ENCODE measurements around the gene ETS2. TPM values are rescaled to one million over a fixed set of nuclear protein-coding genes. Genes with fewer than 3 reads are reported as not detected.

ETS2 gene
- total RNA-seq, 2 donors from 2014 or later = 31.4 to 37.2 TPM

- H3K4me1 ChIP-seq = peaks cover 0 to 7% of the 10 kb centered on the region in 2 donors
- no peak overlapping the region for H3K4me3 ChIP-seq
- H3K36me3 ChIP-seq = no peaks in the 10 kb centered on the region
- H3K27ac ChIP-seq = no peak overlapping the region
- DNase-seq (ENCODE audit: low spot score) = no peak
- TF ChIP-seq CTCF (IDR thresholded peaks at IDR 0.05) = no peak
- no peaks in the 10 kb centered on the region for H3K27me3 ChIP-seq
- no peaks in the 10 kb centered on the region for H3K9me3 ChIP-seq
Observed at GRCh38 chr21:38847556-38847955, 41.8 kb downstream of the ETS2 start.

GRCh38 chr21:38848187-38848609 lies 42.5 kb downstream of the ETS2 start:
- Histone ChIP-seq H3K9me3 (no peaks in the 10 kb centered on the region), H3K4me1 (peaks cover 0 to 7% of the 10 kb centered on the region in 2 donors), H3K27me3 (no peaks in the 10 kb centered on the region), H3K36me3 (no peaks in the 10 kb centered on the region), H3K27ac (no peak overlapping the region), H3K4me3 (no peak overlapping the region)
- no peak for TF ChIP-seq CTCF (IDR thresholded peaks at IDR 0.05)
- DNase-seq (ENCODE audit: low spot score) = no peak

- Histone ChIP-seq H3K27me3 (no peaks in the 10 kb centered on the region), H3K27ac (no peak overlapping the region), H3K4me3 (no peak overlapping the region), H3K36me3 (no peaks in the 10 kb centered on the region), H3K9me3 (no peaks in the 10 kb centered on the region), H3K4me1 (peaks cover 0 to 7% of the 10 kb centered on the region in 2 donors)
- DNase-seq (ENCODE audit: low spot score) = no peak
- TF ChIP-seq CTCF (IDR thresholded peaks at IDR 0.05) = no peak
Observed at GRCh38 chr21:38849776-38850175, 44.0 kb downstream of the ETS2 start.

- H3K4me3 ChIP-seq = no peak overlapping the region
- no peaks in the 10 kb centered on the region for H3K36me3 ChIP-seq
- H3K27ac ChIP-seq = no peak overlapping the region
- no peak for TF ChIP-seq CTCF (IDR thresholded peaks at IDR 0.05)
- DNase-seq (ENCODE audit: low spot score) = no peak
- no peaks in the 10 kb centered on the region for H3K27me3 ChIP-seq
- no peaks in the 10 kb centered on the region for H3K9me3 ChIP-seq
- peaks cover 0 to 7% of the 10 kb centered on the region in 2 donors for H3K4me1 ChIP-seq
Observed at GRCh38 chr21:38850277-38850951, 44.7 kb downstream of the ETS2 start.

GRCh38 chr21:38851101-38851500 lies 45.4 kb downstream of the ETS2 start:
- Histone ChIP-seq H3K4me1 (peaks cover 0 to 7% of the 10 kb centered on the region in 2 donors), H3K4me3 (no peak overlapping the region), H3K27me3 (no peaks in the 10 kb centered on the region), H3K27ac (no peak overlapping the region), H3K36me3 (no peaks in the 10 kb centered on the region), H3K9me3 (no peaks in the 10 kb centered on the region)
- no peak for TF ChIP-seq CTCF (IDR thresholded peaks at IDR 0.05)
- peak; percentile 5 for DNase-seq (ENCODE audit: low spot score)

- no peak for DNase-seq (ENCODE audit: low spot score)
- no peak for TF ChIP-seq CTCF (IDR thresholded peaks at IDR 0.05)
- Histone ChIP-seq H3K4me1 (peaks cover 0 to 13% of the 10 kb centered on the region in 2 donors), H3K27me3 (no peaks in the 10 kb centered on the region), H3K4me3 (no peak overlapping the region), H3K27ac (no peak overlapping the region), H3K36me3 (no peaks in the 10 kb centered on the region), H3K9me3 (no peaks in the 10 kb centered on the region)
Observed at GRCh38 chr21:38852278-38852677, 46.5 kb downstream of the ETS2 start.

Data from right atrium auricular region (tissue), 2 donors.